Endodermal cell (in vitro differentiated cells): ENCODE data around the gene DNAJB13. TPM values are rescaled to one million over a fixed set of nuclear protein-coding genes. Genes with fewer than 3 reads are reported as not detected.
"Not testable (repeated sequence)": the region's sequence is repeated elsewhere in the genome, so short reads cannot be mapped to it uniquely, and the experiment has no call there.

ENCODE experiments used
- DNase-seq: peaks from one replicate; pipeline ENCODE4 v3.0.0-alpha.2; 2017
- H3K27ac ChIP-seq: 2 replicates; pipeline ENCODE4 v1.5.1; 2013; ENCODE audit warnings: mild to moderate bottlenecking, low read depth, low read length, moderate library complexity
- H3K27me3 ChIP-seq: 2 replicates; pipeline ENCODE4 v1.6.1; 2013; ENCODE audit warnings: mild to moderate bottlenecking, low read length, moderate library complexity; ENCODE audit not compliant: insufficient read depth, control insufficient read depth, poor library complexity, severe bottlenecking
- H3K36me3 ChIP-seq: 2 replicates; pipeline ENCODE4 v1.7.0; 2013; ENCODE audit warnings: mild to moderate bottlenecking, low read length, moderate library complexity; ENCODE audit not compliant: control insufficient read depth, insufficient read depth
- H3K4me1 ChIP-seq: one replicate; pipeline ENCODE4 v1.7.0; 2013; ENCODE audit warnings: low read length; ENCODE audit not compliant: control insufficient read depth, insufficient read depth
- H3K4me3 ChIP-seq: 2 replicates; pipeline ENCODE4 v1.5.1; 2013; ENCODE audit warnings: mild to moderate bottlenecking, low read length, moderate library complexity
- H3K9ac ChIP-seq: 2 replicates; pipeline ENCODE4 v1.6.1; 2013; ENCODE audit warnings: mild to moderate bottlenecking, low read length, moderate library complexity; ENCODE audit not compliant: poor library complexity, severe bottlenecking; ENCODE audit errors: extremely low read depth
- H3K9me3 ChIP-seq: 2 replicates; pipeline ENCODE4 v1.6.1; 2013; ENCODE audit warnings: mild to moderate bottlenecking, low read length, moderate library complexity; ENCODE audit not compliant: control insufficient read depth
- H3K27ac Mint-ChIP-seq: 2 replicates; pipeline ENCODE4 v1.8.0; 2020; ENCODE audit warnings: mixed read lengths
- H3K27me3 Mint-ChIP-seq: 2 replicates; pipeline ENCODE4 v1.8.0; 2021; ENCODE audit warnings: mild to moderate bottlenecking, mixed read lengths; ENCODE audit not compliant: insufficient read depth
- H3K36me3 Mint-ChIP-seq: 2 replicates; pipeline ENCODE4 v1.8.0; 2020; ENCODE audit warnings: low read depth, mixed read lengths
- H3K4me1 Mint-ChIP-seq: 2 replicates; pipeline ENCODE4 v1.8.0; 2020; ENCODE audit warnings: mixed read lengths
- H3K4me3 Mint-ChIP-seq: 2 replicates; pipeline ENCODE4 v1.8.0; 2020; ENCODE audit warnings: mild to moderate bottlenecking, moderate library complexity, mixed read lengths
- H3K9me3 Mint-ChIP-seq: 2 replicates; pipeline ENCODE4 v1.8.0; 2020; ENCODE audit warnings: mild to moderate bottlenecking, mixed read lengths
- CTCF ChIP-seq: fragments of 200-600 bp; sonication (generic); conservative IDR thresholded peaks from 2 replicates; pipeline ENCODE4 v1.5.0; 2021; ENCODE audit warnings: antibody characterized with exemption, mild to moderate bottlenecking
- WGBS, 2 experiments: methylation state at CpG; one replicate each; pipeline versions ENCODE4 v1.1.5 to v1.1.7; 2013; ENCODE audit warnings: missing lambda C conversion rate in 2 of 2, mixed read lengths in 1 of 2; ENCODE audit not compliant: insufficient coverage in 1 of 2, insufficient read length in 1 of 2; 5-methylcytosine and 5-hydroxymethylcytosine counted together
- total RNA-seq, 2 donors: library from RNA; stranded (reverse); fragmentation: NEBNext Ultra II Directional in 1 of 2; extraction: Animal tissue kit (Norgen Biotek cat#: 25700) in 1 of 2; gene quantifications; 2 replicates in 1 of 2; 3 replicates in 1 of 2; pipeline ENCODE4 v1.2.1, GENCODE V29; 2021

DNAJB13 gene
- total RNA-seq, 2 donors from 2014 or later: 0.44 to 1.2 TPM

GRCh38 chr11:73931039-73931645, 19.7 kb upstream of the DNAJB13 start:
- H3K36me3 Mint-ChIP-seq: peaks cover 57% of the 10 kb centered on the region
- peaks cover 42% of the 10 kb centered on the region for H3K36me3 ChIP-seq
- H3K9me3 Mint-ChIP-seq: peaks cover 6% of the 10 kb centered on the region
- no peak overlapping the region for H3K4me3 Mint-ChIP-seq
- no peaks in the 10 kb centered on the region for H3K27me3 Mint-ChIP-seq
- TF ChIP-seq CTCF: peak; percentile 80
- H3K27ac Mint-ChIP-seq: peak overlapping the region; percentile 86
- peaks cover 3% of the 10 kb centered on the region for H3K4me1 Mint-ChIP-seq
- no peaks in the 10 kb centered on the region for H3K4me1 ChIP-seq
- 69 to 74% methylated on average over 6 to 7 of the region's 7 CpGs for WGBS, 2 experiments
- H3K27ac ChIP-seq: no peak overlapping the region
- H3K9me3 ChIP-seq: peaks cover 4% of the 10 kb centered on the region
- H3K4me3 ChIP-seq: no peak overlapping the region
- peak; percentile 76 for DNase-seq
- no peak overlapping the region for H3K9ac ChIP-seq
- H3K27me3 ChIP-seq: no peaks in the 10 kb centered on the region

GRCh38 chr11:73931951-73932350, 18.9 kb upstream of the DNAJB13 start:
- Histone ChIP-seq H3K9ac (no peak overlapping the region), H3K4me1 (no peaks in the 10 kb centered on the region), H3K4me3 (no peak overlapping the region), H3K27ac (no peak overlapping the region), H3K27me3 (no peaks in the 10 kb centered on the region), H3K9me3 (peaks cover 4% of the 10 kb centered on the region), H3K36me3 (peaks cover 36% of the 10 kb centered on the region)
- no peak for DNase-seq
- peaks cover 3% of the 10 kb centered on the region for H3K4me1 Mint-ChIP-seq
- peaks cover 8% of the 10 kb centered on the region for H3K9me3 Mint-ChIP-seq
- H3K4me3 Mint-ChIP-seq: no peak overlapping the region
- TF ChIP-seq CTCF: no peak
- no peak overlapping the region for H3K27ac Mint-ChIP-seq
- WGBS, 2 experiments: 94 to 100% methylated on average over 4 to 6 of the region's 6 CpGs
- H3K36me3 Mint-ChIP-seq: peaks cover 54% of the 10 kb centered on the region
- no peaks in the 10 kb centered on the region for H3K27me3 Mint-ChIP-seq

- no peak overlapping the region for H3K27ac Mint-ChIP-seq
- H3K4me3 Mint-ChIP-seq: no peak overlapping the region
- 93 to 96% methylated on average over 6 to 7 of the region's 7 CpGs for WGBS, 2 experiments
- DNase-seq: no peak
- peaks cover 28% of the 10 kb centered on the region for H3K36me3 ChIP-seq
- peaks cover 49% of the 10 kb centered on the region for H3K36me3 Mint-ChIP-seq
- H3K4me1 Mint-ChIP-seq: peaks cover 3% of the 10 kb centered on the region
- H3K4me3 ChIP-seq: no peak overlapping the region
- H3K27ac ChIP-seq: no peak overlapping the region
- H3K9me3 Mint-ChIP-seq: peaks cover 15% of the 10 kb centered on the region
- no peak for TF ChIP-seq CTCF
- peaks cover 4% of the 10 kb centered on the region for H3K9me3 ChIP-seq
- no peaks in the 10 kb centered on the region for H3K27me3 ChIP-seq
- no peaks in the 10 kb centered on the region for H3K4me1 ChIP-seq
- H3K9ac ChIP-seq: no peak overlapping the region
- no peaks in the 10 kb centered on the region for H3K27me3 Mint-ChIP-seq
Measured at GRCh38 chr11:73932781-73933180, 18.0 kb upstream of the DNAJB13 start.

GRCh38 chr11:73936047-73936446, 14.8 kb upstream of the DNAJB13 start:
- not testable (repeated sequence) for H3K4me3 ChIP-seq, H3K27me3 ChIP-seq, H3K4me3 Mint-ChIP-seq, H3K4me1 ChIP-seq, H3K4me1 Mint-ChIP-seq, H3K27me3 Mint-ChIP-seq, H3K27ac ChIP-seq, H3K27ac Mint-ChIP-seq, H3K9ac ChIP-seq, DNase-seq
- WGBS, 2 experiments: 100% methylated on average over 6 of the region's 25 CpGs; no CpG with 5 or more reads in 1 of the 2 experiments
- H3K9me3 ChIP-seq: peaks cover 28% of the 10 kb centered on the region
- Mint-ChIP-seq H3K36me3 (peaks cover 43% of the 10 kb centered on the region), H3K9me3 (peaks cover 48% of the 10 kb centered on the region)
- H3K36me3 ChIP-seq: peaks cover 22% of the 10 kb centered on the region
